ENCODE data around the gene VIM.

Gene VIM

GRCh38 chr10:17209881-17210280 lies 18.2 kb upstream of the VIM start:
- no peak for DNase-seq (ENCODE audit: low read depth)

GRCh38 chr10:17210361-17210760 lies 17.7 kb upstream of the VIM start:
- no peak for DNase-seq (ENCODE audit: low read depth)

GRCh38 chr10:17212802-17213221 lies 15.2 kb upstream of the VIM start:
- no peak for DNase-seq (ENCODE audit: low read depth)

DNA sequence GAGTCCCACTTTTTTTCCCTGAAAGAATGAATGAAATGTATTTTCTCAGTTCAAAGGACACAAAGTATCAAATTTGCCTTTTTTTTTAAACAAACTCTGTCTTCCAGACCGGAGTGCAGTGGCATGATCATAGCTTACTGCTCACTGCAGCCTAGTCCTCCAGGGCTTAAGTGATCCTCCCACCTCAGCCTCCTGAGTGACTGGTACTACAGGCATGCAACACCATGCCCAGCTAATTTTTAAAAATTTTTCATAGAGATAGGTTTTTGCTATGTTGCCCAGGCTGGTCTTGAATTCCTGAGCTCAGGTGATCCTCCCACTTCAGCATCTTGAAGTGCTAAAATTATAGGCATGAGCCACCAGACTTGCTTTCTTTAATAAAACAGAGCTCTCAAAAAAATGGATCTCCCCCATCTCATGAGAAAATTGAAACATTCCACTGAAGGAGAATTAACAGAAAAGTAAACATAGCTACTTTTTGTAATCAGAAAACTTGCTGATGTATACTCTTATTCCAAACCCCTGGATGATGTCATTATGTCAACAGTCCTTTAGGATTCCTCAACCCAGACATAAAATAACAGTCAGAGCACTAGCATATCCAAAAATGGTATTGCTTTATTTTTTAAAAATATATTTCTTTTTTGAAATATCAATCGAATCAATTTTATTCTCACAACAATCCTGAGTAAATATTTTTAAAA lies 14.2 kb upstream of the VIM start:
- DNase-seq (ENCODE audit: low read depth), result no peak

- DNase-seq (ENCODE audit: low read depth), result no peak
Measured at GRCh38 chr10:17214526-17214925, 13.5 kb upstream of the VIM start.

DNA sequence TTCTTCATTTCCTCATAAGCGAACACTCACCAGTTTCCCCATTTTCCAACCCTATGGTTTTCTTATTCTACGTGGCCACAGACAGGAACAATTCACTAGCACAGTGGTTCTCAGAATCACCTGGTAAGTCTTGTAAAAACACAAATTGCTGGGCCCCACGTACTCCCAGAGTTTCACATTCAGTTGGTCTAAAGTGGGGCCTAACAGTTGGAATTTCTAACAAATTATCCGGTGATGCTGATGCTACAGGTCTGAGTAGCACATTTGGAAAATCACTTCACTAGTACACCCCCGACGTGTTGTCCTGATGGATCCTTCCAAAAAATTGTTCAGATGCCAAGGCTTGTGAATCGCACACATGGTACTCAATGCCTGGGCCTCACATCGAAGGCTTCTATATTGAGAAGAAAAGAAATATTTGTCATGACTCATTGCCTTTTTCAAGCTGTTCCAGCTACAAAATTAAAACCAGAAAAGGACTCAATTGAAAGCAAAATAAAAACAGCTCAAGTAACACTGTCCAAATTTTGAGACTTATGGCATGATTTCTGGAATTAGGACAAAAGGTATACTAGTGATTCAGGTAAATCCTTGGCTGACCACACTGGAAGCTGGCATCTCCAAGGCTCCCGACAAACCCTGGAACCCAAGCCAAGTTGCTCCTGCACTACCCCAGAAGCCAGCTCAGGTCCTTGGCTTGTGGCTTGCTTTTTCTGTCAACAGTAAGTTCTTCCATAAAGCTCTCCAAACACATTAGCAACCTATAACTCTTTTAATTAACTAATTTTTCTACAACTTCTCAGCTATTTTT lies 12.9 kb upstream of the VIM start:
- no peak for DNase-seq (ENCODE audit: low read depth)

GRCh38 chr10:17215782-17216122 lies 12.3 kb upstream of the VIM start:
- DNase-seq (ENCODE audit: low read depth), result no peak

- no peak for DNase-seq (ENCODE audit: low read depth)
Measured at GRCh38 chr10:17216217-17216900, 11.7 kb upstream of the VIM start.

GRCh38 chr10:17216901-17217395 lies 11.1 kb upstream of the VIM start:
- no peak for DNase-seq (ENCODE audit: low read depth)

GRCh38 chr10:17217631-17218232 lies 10.3 kb upstream of the VIM start:
- no peak for DNase-seq (ENCODE audit: low read depth)

GRCh38 chr10:17219024-17219423 lies 9.0 kb upstream of the VIM start:
- DNase-seq (ENCODE audit: low read depth), result no peak

GRCh38 chr10:17220652-17221100 lies 7.4 kb upstream of the VIM start:
- no peak for DNase-seq (ENCODE audit: low read depth)

DNA sequence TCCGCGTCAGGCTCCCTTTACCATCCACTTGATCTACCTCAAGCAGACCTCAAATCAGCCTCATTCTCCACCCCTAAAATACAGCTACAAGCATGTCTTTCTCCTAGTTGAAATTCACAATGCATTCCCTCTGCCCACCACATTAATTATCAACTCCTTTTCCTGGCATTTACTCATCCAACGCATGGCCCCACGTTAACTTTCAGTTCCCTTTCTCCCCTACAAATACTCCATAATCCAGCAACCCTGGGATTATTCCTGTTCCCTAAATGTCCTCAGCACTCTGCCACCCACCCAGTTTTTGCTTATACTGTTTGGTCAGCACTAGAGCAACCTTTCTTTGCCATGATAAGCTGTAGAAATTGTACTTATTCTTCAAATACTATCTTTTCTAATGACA lies 5.7 kb upstream of the VIM start:
- no peak for DNase-seq (ENCODE audit: low read depth)

DNA sequence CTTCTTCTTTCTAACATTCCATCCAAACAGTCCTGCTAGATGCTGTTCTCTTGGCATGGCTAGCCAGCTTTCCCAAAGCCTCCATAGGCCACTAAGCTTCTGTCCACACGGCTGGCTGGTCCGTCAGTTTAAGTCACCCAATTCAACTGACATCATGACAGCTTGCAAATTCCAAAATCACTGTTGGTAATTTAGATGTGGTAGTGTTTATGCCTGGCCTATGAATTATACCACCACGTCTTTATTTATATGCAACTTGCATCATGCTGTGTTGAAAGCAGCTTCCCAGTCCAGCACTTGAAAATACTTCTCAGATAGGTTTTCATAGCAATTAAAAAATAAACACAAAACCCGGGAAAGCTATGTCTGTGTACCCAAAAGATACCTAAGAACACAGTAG lies 2.2 kb upstream of the VIM start:
- DNase-seq (ENCODE audit: low read depth), result no peak

- no peak for DNase-seq (ENCODE audit: low read depth)
Measured at GRCh38 chr10:17226891-17227303, 1.1 kb upstream of the VIM start.

DNA sequence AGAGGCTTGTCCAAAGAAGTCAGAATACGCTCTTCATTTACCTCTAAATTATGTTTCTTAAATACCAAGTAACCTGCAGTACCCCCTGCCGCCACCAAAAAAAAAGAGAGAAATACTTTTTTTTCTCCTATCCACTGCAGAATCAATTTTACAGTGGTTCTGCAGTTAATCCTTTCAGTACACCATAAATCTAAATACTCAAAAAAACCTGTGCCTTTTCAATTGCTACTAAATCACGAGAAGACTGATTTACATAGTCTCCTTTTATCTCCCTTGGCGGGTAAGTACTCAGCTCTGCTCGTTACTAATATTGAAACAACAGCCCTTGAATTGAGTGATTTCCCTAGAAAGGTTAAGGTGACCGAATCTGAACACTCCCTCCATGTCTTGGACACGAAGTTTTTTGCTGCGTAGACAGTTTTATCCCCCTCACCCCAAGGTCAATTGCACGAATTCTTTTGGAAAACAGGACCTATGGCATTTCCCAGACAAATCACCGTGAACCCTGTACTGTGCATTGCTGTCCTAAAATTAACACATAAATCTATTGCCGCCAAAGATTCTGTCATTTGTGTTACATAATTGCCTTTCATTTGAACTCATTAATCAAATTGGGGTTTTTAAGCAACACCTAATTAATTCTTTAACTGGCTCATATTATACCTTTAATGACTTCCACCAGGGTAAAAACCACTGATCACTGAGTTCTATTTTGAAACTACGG lies 512 bp upstream of the VIM start:
- no peak for DNase-seq (ENCODE audit: low read depth)

DNA sequence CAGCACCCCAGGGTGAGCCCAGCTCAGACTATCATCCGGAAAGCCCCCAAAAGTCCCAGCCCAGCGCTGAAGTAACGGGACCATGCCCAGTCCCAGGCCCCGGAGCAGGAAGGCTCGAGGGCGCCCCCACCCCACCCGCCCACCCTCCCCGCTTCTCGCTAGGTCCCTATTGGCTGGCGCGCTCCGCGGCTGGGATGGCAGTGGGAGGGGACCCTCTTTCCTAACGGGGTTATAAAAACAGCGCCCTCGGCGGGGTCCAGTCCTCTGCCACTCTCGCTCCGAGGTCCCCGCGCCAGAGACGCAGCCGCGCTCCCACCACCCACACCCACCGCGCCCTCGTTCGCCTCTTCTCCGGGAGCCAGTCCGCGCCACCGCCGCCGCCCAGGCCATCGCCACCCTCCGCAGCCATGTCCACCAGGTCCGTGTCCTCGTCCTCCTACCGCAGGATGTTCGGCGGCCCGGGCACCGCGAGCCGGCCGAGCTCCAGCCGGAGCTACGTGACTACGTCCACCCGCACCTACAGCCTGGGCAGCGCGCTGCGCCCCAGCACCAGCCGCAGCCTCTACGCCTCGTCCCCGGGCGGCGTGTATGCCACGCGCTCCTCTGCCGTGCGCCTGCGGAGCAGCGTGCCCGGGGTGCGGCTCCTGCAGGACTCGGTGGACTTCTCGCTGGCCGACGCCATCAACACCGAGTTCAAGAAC lies 1.1 kb downstream of the VIM start:
- peak; percentile 79 for DNase-seq (ENCODE audit: low read depth)

DNA sequence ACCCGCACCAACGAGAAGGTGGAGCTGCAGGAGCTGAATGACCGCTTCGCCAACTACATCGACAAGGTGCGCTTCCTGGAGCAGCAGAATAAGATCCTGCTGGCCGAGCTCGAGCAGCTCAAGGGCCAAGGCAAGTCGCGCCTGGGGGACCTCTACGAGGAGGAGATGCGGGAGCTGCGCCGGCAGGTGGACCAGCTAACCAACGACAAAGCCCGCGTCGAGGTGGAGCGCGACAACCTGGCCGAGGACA lies 1.6 kb downstream of the VIM start:
- no peak for DNase-seq (ENCODE audit: low read depth)

DNA sequence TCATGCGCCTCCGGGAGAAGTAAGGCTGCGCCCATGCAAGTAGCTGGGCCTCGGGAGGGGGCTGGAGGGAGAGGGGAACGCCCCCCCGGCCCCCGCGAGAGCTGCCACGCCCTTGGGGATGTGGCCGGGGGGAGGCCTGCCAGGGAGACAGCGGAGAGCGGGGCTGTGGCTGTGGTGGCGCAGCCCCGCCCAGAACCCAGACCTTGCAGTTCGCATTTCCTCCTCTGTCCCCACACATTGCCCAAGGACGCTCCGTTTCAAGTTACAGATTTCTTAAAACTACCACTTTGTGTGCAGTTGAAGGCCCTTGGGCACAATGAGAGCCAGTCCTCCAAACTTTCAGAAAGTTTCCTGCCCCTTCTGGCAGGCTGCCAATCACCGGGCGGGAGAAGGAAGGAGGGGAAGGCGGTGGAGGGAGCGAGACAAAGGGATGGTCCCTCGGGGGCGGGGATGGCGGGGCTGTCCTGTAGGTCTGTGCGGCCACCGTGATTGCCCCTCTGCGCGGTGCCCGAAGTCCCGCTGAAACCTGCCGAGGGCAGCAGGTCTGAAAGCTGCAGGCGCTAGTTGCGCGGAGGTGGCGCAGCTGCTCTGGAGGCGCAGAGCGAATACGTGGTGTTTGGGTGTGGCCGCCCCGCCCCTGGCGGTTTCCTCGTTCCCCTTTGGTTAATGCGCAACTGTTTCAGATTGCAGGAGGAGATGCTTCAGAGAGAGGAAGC lies 2.1 kb downstream of the VIM start:
- peak; percentile 81 for DNase-seq (ENCODE audit: low read depth)

DNA sequence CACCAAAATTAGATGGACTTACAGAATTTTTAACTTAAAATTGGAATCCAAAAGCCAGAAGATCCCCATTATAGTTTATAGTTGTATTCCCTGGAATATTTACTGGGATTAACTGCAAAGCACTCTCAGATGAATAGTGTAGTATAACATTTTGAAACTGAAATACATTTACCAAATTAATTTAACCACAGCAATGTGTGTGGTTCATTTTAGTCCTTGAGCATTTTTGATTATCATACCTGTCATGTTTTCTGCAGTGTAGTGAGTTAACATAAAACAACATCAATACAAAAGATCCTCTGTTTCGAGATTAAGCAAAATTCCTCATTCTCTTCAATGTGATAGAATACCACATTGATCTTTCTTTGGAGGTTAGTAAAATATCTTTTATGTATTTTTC lies 3.7 kb downstream of the VIM start:
- no peak for DNase-seq (ENCODE audit: low read depth)
